Caco-2 (cell line): ENCODE results near the gene OSBPL6. TPM values are rescaled to one million over a fixed set of nuclear protein-coding genes. Genes with fewer than 3 reads are reported as not detected.

Source experiments
- BruUV-seq: library from RNA; stranded (reverse); fragments of 400-500 nt; replicated peaks from 2 replicates; lab custom pipeline; 2021; lab: Mats Ljungman, UMichigan
- CTCF ChIA-PET: fragments of 300-600 bp; sonication (Branson Sonifier 250); formaldehyde crosslinking; loops from one replicate; lab custom pipeline; 2022; ENCODE audit warnings: antibody characterized with exemption; lab: Charles Lee
- POLR2A ChIA-PET: fragments of 300-600 bp; sonication (Branson Sonifier 250); formaldehyde crosslinking; loops from one replicate; lab custom pipeline; 2022; ENCODE audit warnings: antibody characterized with exemption; lab: Charles Lee
- DNase-seq, 2 experiments: peaks; one replicate each; pipeline versions ENCODE4 v3.0.0 to v3.0.0-alpha.2; 2020 to 2022
- H3K27me3 ChIP-seq: replicated peaks from 2 replicates; pipeline ENCODE4 v1.6.0; 2011; ENCODE audit warnings: low read length; ENCODE audit not compliant: control insufficient read depth, insufficient read depth
- H3K36me3 ChIP-seq: 2 replicates; pipeline ENCODE4 v1.5.1; 2011; ENCODE audit warnings: low read length; ENCODE audit not compliant: control insufficient read depth, insufficient read depth
- H3K4me1 ChIP-seq: fragments of 250-450 bp; sonication (Bioruptor Pico); 2 replicates; pipeline ENCODE4 v1.5.1; 2020; ENCODE audit warnings: mild to moderate bottlenecking
- H3K4me3 ChIP-seq: 2 replicates; pipeline ENCODE4 v1.5.1; 2011; ENCODE audit warnings: low read depth, mild to moderate bottlenecking, control low read depth, low read length
- H3K9me3 ChIP-seq: fragments of 250-450 bp; sonication (Bioruptor Pico); 2 replicates; pipeline ENCODE4 v1.5.1; 2020; ENCODE audit warnings: mild to moderate bottlenecking, moderate library complexity
- H3K27ac Mint-ChIP-seq: one replicate; pipeline ENCODE4 v1.8.0; 2022; ENCODE audit warnings: mixed read lengths; ENCODE audit not compliant: unreplicated experiment
- H3K27me3 Mint-ChIP-seq: one replicate; pipeline ENCODE4 v1.8.0; 2022; ENCODE audit warnings: mixed read lengths; ENCODE audit not compliant: insufficient read depth, unreplicated experiment
- H3K36me3 Mint-ChIP-seq: one replicate; pipeline ENCODE4 v1.8.0; 2022; ENCODE audit warnings: mild to moderate bottlenecking, mixed read lengths; ENCODE audit not compliant: insufficient read depth, unreplicated experiment
- H3K4me1 Mint-ChIP-seq: one replicate; pipeline ENCODE4 v1.8.0; 2022; ENCODE audit warnings: low read depth, mixed read lengths; ENCODE audit not compliant: unreplicated experiment
- H3K4me3 Mint-ChIP-seq: one replicate; pipeline ENCODE4 v1.8.0; 2022; ENCODE audit warnings: mild to moderate bottlenecking, moderate library complexity, mixed read lengths; ENCODE audit not compliant: unreplicated experiment
- H3K9me3 Mint-ChIP-seq: one replicate; pipeline ENCODE4 v1.8.0; 2022; ENCODE audit warnings: mixed read lengths; ENCODE audit not compliant: unreplicated experiment
- CTCF ChIP-seq, 2 experiments: fragments of 200-600 bp in 1 of 2; IDR thresholded peaks; 1 replicate in 1 of 2; 2 replicates in 1 of 2; pipeline versions ENCODE4 v1.5.1 to v1.8.0; 2011 to 2022; ENCODE audit warnings: antibody characterized with exemption in 1 of 2, control low read depth in 1 of 2, inconsistent platforms in 1 of 2, low read depth in 1 of 2, low read length in 1 of 2, mild to moderate bottlenecking in 1 of 2, moderate library complexity in 1 of 2; ENCODE audit not compliant: insufficient read depth in 1 of 2, severe bottlenecking in 1 of 2, unreplicated experiment in 1 of 2
- intact Hi-C: fragments of 100-400 bp; cut with micrococcal nuclease; formaldehyde crosslinking; loops from one replicate; pipeline ENCODE4 v1.10.0; 2022; ENCODE audit not compliant: unreplicated experiment
- total RNA-seq: library from RNA; stranded (reverse); gene quantifications from 2 replicates; pipeline ENCODE4 v1.2.3, GENCODE V29; 2022

The OSBPL6 gene
- total RNA-seq, 1 experiment from 2014 or later: 1.5 TPM

- intact Hi-C loops: loop anchor here (5.0 kb wide), 3 partner anchors 81 to 199 kb away; partner anchors contain the start of gene RBM45
- BruUV-seq: no TSS peak
- no peaks in the 10 kb centered on the region for H3K36me3 ChIP-seq
- H3K27ac Mint-ChIP-seq: no peak overlapping the region
- peaks cover 22% of the 10 kb centered on the region for H3K27me3 Mint-ChIP-seq
- peak; percentile 50 to 58 for DNase-seq
- H3K4me1 Mint-ChIP-seq: no peaks in the 10 kb centered on the region
- H3K36me3 Mint-ChIP-seq: no peaks in the 10 kb centered on the region
- no peaks in the 10 kb centered on the region for H3K9me3 Mint-ChIP-seq
- peak overlapping the region; percentile 70 for H3K4me3 ChIP-seq
- H3K27me3 ChIP-seq: peaks cover 6% of the 10 kb centered on the region
- TF ChIP-seq CTCF (IDR thresholded peaks at IDR 0.05; ENCODE audit: insufficient read depth in 1 of 2, low read depth in 1 of 2, low read length in 1 of 2, severe bottlenecking in 1 of 2, unreplicated experiment in 1 of 2): no peak
- ChIA-PET POLR2A (no interaction called here), CTCF (no interaction called here)
- no peaks in the 10 kb centered on the region for H3K9me3 ChIP-seq
- H3K4me3 Mint-ChIP-seq: peak overlapping the region; percentile 76
- H3K4me1 ChIP-seq: peaks cover 10% of the 10 kb centered on the region; the same call in 1 of the 2 replicates
Observed at GRCh38 chr2:178193496-178193822, 853 bp upstream of the OSBPL6 start.

GRCh38 chr2:178194600-178195389 is 483 bp downstream of the OSBPL6 start:
- no TSS peak for BruUV-seq
- peak; percentile 49 to 62 for DNase-seq
- no peaks in the 10 kb centered on the region for H3K9me3 Mint-ChIP-seq
- Histone ChIP-seq H3K4me1 (peaks cover 10% of the 10 kb centered on the region; the same call in 1 of the 2 replicates), H3K4me3 (peak overlapping the region; percentile 70), H3K27me3 (peaks cover 6% of the 10 kb centered on the region), H3K36me3 (no peaks in the 10 kb centered on the region), H3K9me3 (no peaks in the 10 kb centered on the region)
- intact Hi-C loops: loop anchor here (1.0 to 5.0 kb wide), 5 partner anchors 62 to 220 kb away; partner anchors contain the start of gene RBM45
- POLR2A ChIA-PET: no interaction called here
- CTCF ChIA-PET: no interaction called here
- no peak overlapping the region for H3K27ac Mint-ChIP-seq
- H3K27me3 Mint-ChIP-seq: peaks cover 26% of the 10 kb centered on the region
- H3K4me1 Mint-ChIP-seq: no peaks in the 10 kb centered on the region
- H3K36me3 Mint-ChIP-seq: no peaks in the 10 kb centered on the region
- peak overlapping the region; percentile 76 for H3K4me3 Mint-ChIP-seq
- TF ChIP-seq CTCF (IDR thresholded peaks at IDR 0.05; ENCODE audit: insufficient read depth in 1 of 2, low read depth in 1 of 2, low read length in 1 of 2, severe bottlenecking in 1 of 2, unreplicated experiment in 1 of 2): no peak

GRCh38 chr2:178195390-178196166 is 1.3 kb downstream of the OSBPL6 start:
- no peak for DNase-seq
- Histone ChIP-seq H3K27me3 (peaks cover 6% of the 10 kb centered on the region), H3K4me3 (peak overlapping the region; percentile 70), H3K9me3 (no peaks in the 10 kb centered on the region), H3K36me3 (no peaks in the 10 kb centered on the region), H3K4me1 (peaks cover 10% of the 10 kb centered on the region; the same call in 1 of the 2 replicates)
- no peaks in the 10 kb centered on the region for H3K4me1 Mint-ChIP-seq
- H3K27me3 Mint-ChIP-seq: peaks cover 26% of the 10 kb centered on the region
- TF ChIP-seq CTCF (IDR thresholded peaks at IDR 0.05; ENCODE audit: insufficient read depth in 1 of 2, low read depth in 1 of 2, low read length in 1 of 2, severe bottlenecking in 1 of 2, unreplicated experiment in 1 of 2): no peak
- intact Hi-C loops: loop anchor here (2.0 kb wide), 1 partner anchor 63 kb away; no protein-coding TSS in a partner anchor
- H3K9me3 Mint-ChIP-seq: no peaks in the 10 kb centered on the region
- BruUV-seq: no TSS peak
- H3K27ac Mint-ChIP-seq: no peak overlapping the region
- CTCF ChIA-PET: no interaction called here
- H3K4me3 Mint-ChIP-seq: peak overlapping the region; percentile 76
- POLR2A ChIA-PET: interaction anchor here (0.5 kb wide), 1 partner anchor 85 kb away, joined by 3 read pairs; no protein-coding TSS in a partner anchor
- H3K36me3 Mint-ChIP-seq: no peaks in the 10 kb centered on the region
